Measurements from ENCODE around the gene SEC24B.
"Not testable (repeated sequence)": the region's sequence is repeated elsewhere in the genome, so short reads cannot be mapped to it uniquely, and the experiment has no call there.

Gene SEC24B

GRCh38 chr4:109434007-109434971 is 674 bp downstream of the SEC24B start:
- peak; percentile 8 for DNase-seq

- no peak for DNase-seq
These were observed 2.0 kb downstream of the SEC24B start for GRCh38 chr4:109435635-109436034.

- no peak for DNase-seq
These were observed 2.9 kb downstream of the SEC24B start for GRCh38 chr4:109436504-109436903.

- DNase-seq: no peak
These were observed 7.3 kb downstream of the SEC24B start for GRCh38 chr4:109440948-109441347.

- DNase-seq: no peak
These were observed 8.3 kb downstream of the SEC24B start for GRCh38 chr4:109441862-109442458.

GRCh38 chr4:109444182-109444844 is 10.7 kb downstream of the SEC24B start:
- no peak for DNase-seq

- no peak for DNase-seq
These were observed 13.7 kb downstream of the SEC24B start for GRCh38 chr4:109447278-109447677.

- DNase-seq: no peak
These were observed 18.1 kb downstream of the SEC24B start for GRCh38 chr4:109451544-109452273.

- not testable (repeated sequence) for DNase-seq
These were observed 19.5 kb downstream of the SEC24B start for GRCh38 chr4:109453110-109453509.

- DNase-seq: no peak
These were observed 28.7 kb downstream of the SEC24B start for GRCh38 chr4:109462297-109462696.

- no peak for DNase-seq
These were observed 29.2 kb downstream of the SEC24B start for GRCh38 chr4:109462802-109463201.

GRCh38 chr4:109465069-109465468 is 31.5 kb downstream of the SEC24B start:
- DNase-seq: no peak

- no peak for DNase-seq
These were observed 36.3 kb downstream of the SEC24B start for GRCh38 chr4:109469915-109470314.

- DNase-seq: peak; percentile 28
These were observed 38.7 kb downstream of the SEC24B start for GRCh38 chr4:109472343-109472761.

GRCh38 chr4:109473824-109474223 is 40.2 kb downstream of the SEC24B start:
- no peak for DNase-seq

- DNase-seq: no peak
These were observed 52.4 kb downstream of the SEC24B start for GRCh38 chr4:109486007-109486406.

GRCh38 chr4:109494563-109494962 is 60.9 kb downstream of the SEC24B start:
- DNase-seq: no peak

- DNase-seq: no peak
These were observed 61.9 kb downstream of the SEC24B start for GRCh38 chr4:109495514-109495913.

- DNase-seq: no peak
These were observed 63.3 kb downstream of the SEC24B start for GRCh38 chr4:109496875-109497274.

- no peak for DNase-seq
These were observed 63.9 kb downstream of the SEC24B start for GRCh38 chr4:109497511-109497910.

- DNase-seq: no peak
These were observed 65.9 kb downstream of the SEC24B start for GRCh38 chr4:109499513-109499912.

- no peak for DNase-seq
These were observed 73.3 kb downstream of the SEC24B start for GRCh38 chr4:109506890-109507289.

- no peak for DNase-seq
These were observed 77.1 kb downstream of the SEC24B start for GRCh38 chr4:109510687-109511086.
